Astrocyte of the spinal cord (primary cell): ENCODE results near the gene FRMD5.

Source experiments
- DNase-seq: peaks from one replicate; pipeline ENCODE4 v3.0.0; 2011; ENCODE audit warnings: low read depth, low spot score
- H3K4me3 ChIP-seq: 2 replicates; pipeline ENCODE4 v1.5.1; 2011; ENCODE audit warnings: low read depth, mild to moderate bottlenecking, low read length, moderate library complexity
- CTCF ChIP-seq: IDR thresholded peaks from 2 replicates; pipeline ENCODE4 v1.5.1; 2012; ENCODE audit warnings: low read depth, mild to moderate bottlenecking, low read length, inconsistent platforms
- in situ Hi-C: cut with HindIII; loops from 2 replicates; pipeline ENCODE4 v1.10.0; 2017; ENCODE audit warnings: low sequenced_read_pairs

The FRMD5 gene

DNA sequence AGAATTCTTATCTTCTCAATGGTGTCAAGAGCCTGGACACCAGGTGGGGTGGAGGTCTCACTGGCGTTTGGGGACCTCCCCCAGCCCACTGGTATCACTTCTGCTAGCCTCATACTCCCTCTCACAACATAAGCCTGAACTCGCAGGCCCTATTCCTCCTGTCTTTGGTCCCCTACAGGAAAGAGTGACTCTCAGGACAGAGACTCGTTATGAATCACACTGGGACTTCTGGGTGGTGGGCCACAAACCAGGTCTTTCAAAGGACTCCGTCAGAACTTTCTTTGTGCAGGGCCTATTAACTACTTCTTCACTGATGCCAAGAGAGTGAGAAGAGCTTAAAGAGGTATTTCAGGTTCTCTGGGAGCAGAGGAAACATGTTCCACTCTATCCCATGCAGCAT, 267.9 kb downstream of the FRMD5 start:
- H3K4me3 ChIP-seq, result no peak overlapping the region
- TF ChIP-seq CTCF, result no peak
- in situ Hi-C loops, result no loop called here
- DNase-seq, result no peak

GRCh38 chr15:43923553-43923952, 271.5 kb downstream of the FRMD5 start:
- no peak for DNase-seq
- no peak overlapping the region for H3K4me3 ChIP-seq
- in situ Hi-C loops, result no loop called here
- no peak for TF ChIP-seq CTCF

GRCh38 chr15:43922021-43922420, 273.1 kb downstream of the FRMD5 start:
- DNase-seq, result no peak
- no peak for TF ChIP-seq CTCF
- in situ Hi-C loops, result no loop called here
- H3K4me3 ChIP-seq, result no peak overlapping the region

GRCh38 chr15:43920815-43921214, 274.3 kb downstream of the FRMD5 start:
- peak; percentile 74 for DNase-seq
- no peak for TF ChIP-seq CTCF
- no peak overlapping the region for H3K4me3 ChIP-seq
- in situ Hi-C loops, result no loop called here

DNA sequence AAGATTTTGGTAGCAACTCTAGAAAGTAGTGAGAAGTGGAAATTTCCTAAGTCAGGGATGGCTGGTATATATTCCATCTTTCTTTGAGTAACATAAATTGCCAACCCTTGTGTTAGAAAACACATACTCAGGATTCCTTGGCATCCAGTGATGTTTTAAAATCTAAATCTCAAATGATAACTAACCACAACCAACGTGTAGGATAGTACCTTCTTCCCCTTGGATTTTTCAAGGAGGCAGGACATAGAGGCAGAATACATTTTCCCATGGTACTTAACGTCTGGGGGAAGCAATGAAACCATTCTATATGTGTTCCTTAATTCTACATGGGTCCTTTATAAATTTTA, 274.8 kb downstream of the FRMD5 start:
- in situ Hi-C loops, result no loop called here
- H3K4me3 ChIP-seq, result no peak overlapping the region
- TF ChIP-seq CTCF, result no peak
- DNase-seq, result no peak

DNA sequence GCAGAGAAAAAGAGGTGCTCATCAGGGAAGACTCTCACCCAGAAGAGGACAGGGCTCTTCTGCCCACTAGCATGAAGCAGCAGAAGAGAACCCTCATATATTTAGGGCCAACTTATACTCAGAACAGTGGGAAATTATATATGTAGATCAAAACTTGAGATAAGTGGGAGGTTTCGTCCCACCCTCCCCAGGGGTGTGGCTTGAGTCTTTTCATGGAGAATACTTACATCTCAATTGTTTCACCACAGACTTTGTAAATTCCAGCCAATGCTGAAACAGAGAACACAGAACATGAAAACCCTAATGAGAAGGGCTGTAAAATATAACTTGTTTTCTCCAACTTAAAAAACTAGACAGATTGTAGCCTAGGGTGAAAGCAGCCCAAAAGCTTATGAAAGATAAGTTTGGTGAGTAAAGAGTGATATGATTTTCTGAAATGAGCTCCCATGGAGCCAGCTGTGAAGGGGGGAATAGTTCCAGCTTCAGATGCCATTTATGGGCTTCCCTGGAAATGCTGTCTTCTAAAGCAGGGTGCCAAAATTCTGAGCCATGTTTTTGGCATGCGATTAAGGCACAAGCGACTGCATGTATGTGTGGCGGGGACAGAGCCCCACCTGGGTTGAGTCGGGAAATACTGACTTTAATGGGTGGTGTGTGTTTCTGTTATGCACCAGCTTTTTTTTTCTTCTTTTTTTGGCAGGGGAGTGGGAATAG, 275.4 kb downstream of the FRMD5 start:
- in situ Hi-C loops, result no loop called here
- no peak for DNase-seq
- no peak for TF ChIP-seq CTCF
- no peak overlapping the region for H3K4me3 ChIP-seq

DNA sequence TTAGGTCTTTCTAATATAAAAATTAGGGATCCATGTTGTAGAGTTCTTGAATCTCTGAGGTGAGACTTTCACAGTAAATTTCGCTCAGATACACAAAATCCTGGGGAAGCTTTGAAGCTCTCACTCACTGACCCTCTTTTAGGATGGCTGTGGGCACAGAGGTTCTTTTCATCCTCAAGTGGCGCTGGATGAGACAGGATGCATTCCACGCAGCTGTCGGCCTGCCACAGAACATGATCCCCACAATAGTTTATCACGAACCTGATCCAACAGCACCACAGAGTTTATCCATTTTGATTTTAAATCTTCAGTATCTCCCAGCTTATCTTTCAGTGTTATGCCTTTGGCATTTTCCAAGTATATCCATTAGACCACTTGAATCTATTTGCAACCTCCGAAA, 276.4 kb downstream of the FRMD5 start:
- no peak overlapping the region for H3K4me3 ChIP-seq
- in situ Hi-C loops, result no loop called here
- no peak for TF ChIP-seq CTCF
- DNase-seq, result no peak
